Fibroblast of the conjunctiva (primary cell): ENCODE data around the gene MRGPRF.
"Not testable (repeated sequence)": the region's sequence is repeated elsewhere in the genome, so short reads cannot be mapped to it uniquely, and the experiment has no call there.

Experiments
- DNase-seq: peaks from one replicate; pipeline ENCODE4 v3.0.0-alpha.2; 2010; ENCODE audit warnings: low read depth

Gene MRGPRF

GRCh38 chr11:69002570-69003231 lies 10.3 kb downstream of the MRGPRF start:
- DNase-seq, result no peak

- no peak for DNase-seq
These were observed 10.9 kb downstream of the MRGPRF start for GRCh38 chr11:69002110-69002569.

DNA sequence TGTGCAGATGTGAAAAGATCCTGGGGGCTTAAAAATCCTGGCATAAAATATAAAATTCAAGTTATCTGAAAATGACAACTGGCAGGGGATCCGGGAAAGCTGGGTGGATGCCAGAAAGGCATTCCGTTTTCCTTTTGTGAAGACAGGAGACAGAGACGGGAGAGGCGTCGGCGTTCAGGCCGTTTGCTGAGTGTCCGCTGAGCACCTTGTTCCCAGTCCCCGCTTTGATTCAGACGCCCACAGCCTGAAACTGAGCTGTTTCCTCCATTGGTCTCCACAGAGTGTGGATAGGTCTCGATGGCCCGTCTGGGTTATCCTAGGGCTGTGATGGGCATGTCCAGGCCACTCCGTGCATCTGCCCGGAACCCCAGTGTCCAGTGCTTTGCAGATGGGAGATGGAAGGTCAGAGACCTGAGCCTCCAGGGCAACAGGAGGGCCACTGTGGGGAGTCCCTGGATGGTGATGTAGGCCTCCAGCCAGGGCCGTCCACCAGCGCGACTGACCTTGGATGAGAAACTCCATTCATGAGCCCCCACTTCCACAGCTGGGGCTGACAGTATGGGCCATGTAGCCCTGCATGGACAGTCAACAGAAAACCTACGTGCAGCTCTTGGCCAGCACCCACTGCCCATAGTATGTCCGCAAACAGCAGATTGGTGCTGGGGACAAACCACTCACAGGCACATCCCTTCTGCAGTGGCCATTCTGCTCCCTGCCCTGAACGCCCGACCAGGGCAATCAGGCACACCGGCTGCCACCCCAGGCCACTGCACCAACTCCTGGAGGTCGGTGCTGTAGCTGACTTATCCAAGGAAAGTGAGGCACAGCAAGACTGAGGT lies 11.6 kb downstream of the MRGPRF start:
- no peak for DNase-seq

- peak; percentile 80 for DNase-seq
These were observed 12.2 kb downstream of the MRGPRF start for GRCh38 chr11:69000831-69001242.

- no peak for DNase-seq
These were observed 12.7 kb downstream of the MRGPRF start for GRCh38 chr11:69000391-69000790.

DNA sequence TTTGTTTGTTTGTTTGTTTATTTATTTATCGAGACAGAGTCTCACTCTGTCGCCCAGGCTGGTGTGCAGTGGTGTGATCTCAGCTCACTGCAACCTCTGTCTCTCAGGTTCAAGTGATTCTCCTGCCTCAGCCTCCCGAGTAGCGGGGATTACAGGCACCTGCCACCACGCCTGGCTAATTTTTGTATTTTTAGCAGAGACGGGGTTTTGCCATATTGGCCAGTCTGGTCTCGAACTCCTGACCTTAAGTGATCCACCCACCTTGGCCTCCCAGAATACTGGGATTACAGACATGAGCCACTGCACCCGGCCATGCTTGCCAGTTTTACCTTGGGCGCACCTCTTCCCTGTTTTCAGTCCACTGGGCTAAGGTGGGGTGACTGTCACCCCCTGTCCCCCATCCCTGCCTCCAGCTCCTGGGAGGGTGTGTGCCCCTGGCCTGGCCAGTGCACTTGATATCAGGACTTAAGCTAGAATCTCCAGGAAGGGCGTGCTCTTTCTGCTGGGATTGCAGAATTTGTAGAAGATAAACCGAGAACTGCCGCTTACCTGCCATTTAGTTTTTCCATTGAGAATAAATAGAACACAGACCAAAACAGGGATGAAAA lies 13.2 kb downstream of the MRGPRF start:
- not testable (repeated sequence) for DNase-seq

DNA sequence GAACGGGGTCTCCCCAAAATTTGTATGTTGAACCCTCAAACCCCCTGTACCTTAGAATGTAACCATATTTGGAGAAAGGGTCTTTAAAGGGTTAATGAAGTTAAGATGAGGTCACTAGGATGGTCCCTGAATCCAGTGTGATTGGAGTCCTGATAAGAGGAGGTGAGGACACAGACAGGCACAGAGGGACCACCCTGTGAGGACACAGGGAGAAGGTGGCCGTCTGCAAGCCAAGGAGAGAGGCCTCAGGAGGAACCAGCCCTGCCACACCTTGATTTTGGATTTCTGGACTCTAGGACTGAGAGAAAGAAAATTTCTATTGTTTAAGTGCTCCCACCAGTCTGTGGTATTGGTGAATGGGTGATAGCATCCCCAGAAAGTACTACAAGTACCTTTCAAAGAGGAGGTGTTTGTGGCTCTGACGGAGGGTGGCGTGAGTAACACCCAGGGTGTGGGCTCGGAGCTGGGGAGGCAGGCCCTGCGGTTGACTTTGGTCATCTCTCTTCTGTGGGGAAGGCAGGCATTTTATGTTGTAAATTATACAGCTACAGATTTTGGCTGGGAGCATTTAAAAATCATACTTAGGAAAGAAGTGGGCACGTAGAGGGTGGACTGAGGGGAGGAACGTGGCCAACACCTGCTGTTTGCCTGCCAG lies 13.8 kb downstream of the MRGPRF start:
- no peak for DNase-seq

- DNase-seq, result no peak
These were observed 14.6 kb downstream of the MRGPRF start for GRCh38 chr11:68998390-68998911.

GRCh38 chr11:68997995-68998348 lies 15.1 kb downstream of the MRGPRF start:
- no peak for DNase-seq

DNA sequence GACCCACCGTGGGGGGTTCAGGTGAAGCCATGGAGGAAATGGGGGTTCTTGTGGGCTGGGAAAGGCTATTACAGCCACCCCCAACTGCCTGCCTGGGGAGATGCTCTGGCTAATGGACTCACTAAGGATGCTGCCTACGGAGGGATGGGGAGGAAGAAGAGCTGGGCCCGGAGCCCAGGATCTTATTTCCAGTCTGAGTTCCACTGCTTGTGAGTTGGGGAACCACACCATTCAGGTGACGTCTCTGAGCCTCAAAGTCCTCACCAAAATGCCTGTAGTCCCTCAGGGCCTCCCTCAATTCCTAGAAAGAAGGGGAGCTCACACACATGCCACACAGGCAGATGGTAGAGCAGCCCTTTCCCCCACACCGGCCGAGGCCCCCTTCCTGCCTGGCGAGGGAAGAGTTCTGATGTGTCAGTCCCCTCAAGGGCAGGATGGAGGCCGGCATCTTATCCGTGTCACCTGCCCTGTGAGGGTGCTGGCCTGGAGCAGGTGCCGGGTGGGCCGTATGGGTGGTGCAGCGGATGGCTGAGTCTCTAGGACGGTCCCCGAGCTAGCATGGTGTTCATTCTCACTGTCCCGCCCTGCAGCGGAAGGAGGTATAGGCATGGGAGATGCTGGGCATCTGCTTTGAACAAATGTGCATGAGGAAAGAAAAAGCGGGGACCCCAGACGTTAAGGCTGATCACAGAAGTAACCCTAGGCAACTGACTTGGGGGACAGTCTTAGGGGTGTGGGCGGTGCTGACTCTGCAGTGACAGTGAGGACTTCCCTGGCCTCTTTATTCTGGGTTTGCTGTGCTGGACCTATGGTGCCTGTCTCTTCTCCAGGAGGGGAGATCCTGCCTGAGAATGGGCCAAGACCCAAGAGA lies 15.7 kb downstream of the MRGPRF start:
- DNase-seq, result no peak

DNA sequence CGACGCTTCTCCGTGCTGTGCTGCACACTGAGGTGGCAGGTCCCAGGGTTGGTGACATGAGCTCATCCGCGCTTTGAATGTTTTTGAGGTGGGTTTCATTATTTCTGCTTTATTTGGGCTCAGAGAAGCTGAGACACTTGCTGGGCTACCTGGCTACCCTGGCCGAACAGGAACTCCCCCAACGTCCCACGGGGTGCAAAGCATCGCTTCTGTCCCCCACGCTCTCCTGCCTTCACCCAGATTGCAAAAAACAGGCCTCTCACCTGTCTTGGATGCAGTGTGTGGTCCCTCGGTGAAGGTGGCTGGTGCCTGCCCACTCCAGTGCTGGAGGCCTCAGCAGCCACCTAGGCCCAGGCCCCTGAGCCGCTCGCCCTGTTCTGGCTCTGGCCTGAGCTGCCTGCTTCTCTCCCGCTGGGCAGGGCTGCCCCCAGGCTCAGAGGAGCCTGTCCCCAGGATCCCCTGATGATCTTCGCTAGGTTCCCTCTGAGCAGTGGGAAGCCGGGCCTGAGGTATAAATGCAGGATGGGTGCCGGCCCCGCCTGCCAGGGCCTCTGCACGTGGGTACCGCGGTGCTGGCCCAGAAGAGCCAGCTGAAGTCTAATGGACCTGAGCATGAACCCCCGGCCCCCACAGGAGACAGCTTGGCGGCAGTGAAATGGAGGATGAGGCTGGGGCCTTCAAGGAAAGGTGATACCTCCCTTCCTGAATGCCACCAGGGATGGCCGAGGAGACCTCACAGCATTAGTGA lies 16.5 kb downstream of the MRGPRF start:
- no peak for DNase-seq

DNA sequence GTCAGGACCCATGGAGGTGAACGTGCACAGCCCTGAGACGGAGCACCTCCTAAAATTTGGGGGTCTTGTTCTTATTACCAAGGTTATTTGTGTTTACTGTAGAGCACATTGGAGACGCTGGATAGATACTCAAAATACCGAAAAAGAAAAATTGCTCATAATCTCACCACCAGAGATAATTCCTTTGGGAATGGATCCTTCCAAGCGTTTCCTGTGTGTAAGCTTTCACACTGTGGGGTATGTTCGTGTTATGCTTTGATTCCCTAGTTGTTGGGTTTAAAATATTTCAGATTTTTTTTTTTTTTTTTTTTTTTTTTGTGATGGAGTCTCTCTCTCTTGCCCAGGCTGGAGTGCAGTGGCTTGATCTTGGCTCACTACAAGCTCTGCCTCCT lies 18.2 kb downstream of the MRGPRF start:
- DNase-seq, result no peak

GRCh38 chr11:68994161-68994893 lies 18.7 kb downstream of the MRGPRF start:
- DNase-seq, result no peak

DNA sequence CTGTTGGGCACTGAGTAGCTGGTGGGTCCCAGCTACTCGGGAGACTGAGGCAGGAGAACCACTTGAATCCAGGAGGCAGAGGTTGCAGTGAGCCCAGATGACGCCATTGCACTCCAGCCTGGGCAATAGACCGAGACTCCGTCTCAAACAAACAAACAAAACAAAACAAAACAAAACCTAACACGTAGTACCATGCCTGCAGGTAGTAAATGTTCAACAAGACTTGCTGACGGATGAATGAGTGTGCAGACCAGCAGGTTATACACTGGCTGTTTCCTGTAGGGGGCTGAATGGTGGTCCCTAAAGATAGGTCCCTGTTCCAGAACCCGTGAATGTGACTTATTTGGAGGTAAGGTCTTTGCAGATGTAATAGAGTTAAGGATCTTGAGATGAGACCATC lies 19.5 kb downstream of the MRGPRF start:
- DNase-seq, result no peak

DNA sequence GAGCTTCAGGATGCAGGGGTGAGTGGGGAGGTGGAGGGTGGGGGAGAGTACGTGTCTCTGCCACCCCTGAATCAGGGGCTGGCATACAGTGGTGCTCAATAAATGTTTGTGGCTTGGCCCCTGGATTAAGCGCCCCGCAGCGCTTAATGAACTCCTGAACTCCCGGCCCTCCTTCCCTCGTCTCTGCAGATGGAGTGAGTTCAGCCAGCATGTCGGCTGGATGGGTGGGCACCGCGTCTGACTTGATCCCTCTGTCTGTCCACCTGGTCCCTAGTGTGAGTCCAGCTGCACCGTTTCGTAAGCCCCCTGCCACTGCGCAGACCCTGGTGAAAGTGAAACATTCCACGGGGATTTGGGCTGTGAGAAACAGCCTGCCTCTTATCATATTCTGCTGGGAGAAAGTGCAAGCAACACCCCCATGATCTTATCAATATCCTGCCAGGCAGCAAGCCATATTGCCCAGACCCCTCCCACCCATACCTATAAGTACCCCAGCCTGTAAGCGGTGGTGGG lies 20.2 kb downstream of the MRGPRF start:
- no peak for DNase-seq

DNA sequence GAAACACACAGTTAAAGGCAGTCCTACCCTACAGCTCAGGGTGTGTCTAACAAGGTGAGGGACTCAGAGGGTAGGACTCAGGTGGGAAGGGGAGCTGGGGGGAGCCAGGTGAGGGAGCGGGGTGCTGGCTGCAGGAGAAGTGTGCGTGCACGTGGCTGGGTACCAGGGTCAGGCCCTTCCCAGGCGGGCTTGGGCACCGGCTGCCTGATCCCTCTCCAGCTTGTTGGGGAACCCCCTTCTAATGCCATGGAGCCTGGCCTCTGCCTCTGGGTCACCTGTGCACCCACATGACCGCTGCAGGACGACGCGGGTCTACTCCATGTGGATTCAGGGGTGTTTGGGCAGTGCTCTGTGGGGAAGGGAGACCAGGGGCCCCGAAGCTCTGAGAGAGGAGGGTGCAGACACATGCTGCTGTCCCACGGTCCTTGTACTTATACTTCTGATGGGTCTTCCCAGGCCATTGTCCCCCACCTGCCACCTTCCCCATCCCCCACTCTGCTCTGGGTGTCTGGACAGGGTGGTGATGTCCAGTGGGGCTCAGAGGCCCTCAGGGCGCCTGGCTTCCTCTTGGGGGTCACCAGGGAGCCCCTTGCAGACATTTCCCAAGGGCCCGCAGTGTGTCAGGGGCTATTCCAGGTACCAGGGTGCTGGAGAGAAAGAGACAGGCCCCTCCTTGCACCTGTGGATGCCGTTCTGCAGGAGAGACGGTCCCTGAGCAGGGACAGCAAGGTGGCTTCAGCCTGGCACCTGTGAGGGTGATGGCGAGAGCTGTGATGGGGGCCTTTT lies 21.9 kb downstream of the MRGPRF start:
- no peak for DNase-seq

- no peak for DNase-seq
These were observed 23.0 kb downstream of the MRGPRF start for GRCh38 chr11:68989936-68990606.

- no peak for DNase-seq
These were observed 24.6 kb downstream of the MRGPRF start for GRCh38 chr11:68988491-68988890.
